Hematopoietic multipotent progenitor cell treated with erythropoietin and hydrocortisone succinate and interleukin-3 and kit ligand, for 17 days (in vitro differentiated cells): Measurements from ENCODE around the gene TOM1L2.

ENCODE experiments used
- DNase-seq: peaks from one replicate; pipeline ENCODE4 v3.0.0-alpha.2; 2015; ENCODE audit warnings: low spot score

TOM1L2 gene

DNA sequence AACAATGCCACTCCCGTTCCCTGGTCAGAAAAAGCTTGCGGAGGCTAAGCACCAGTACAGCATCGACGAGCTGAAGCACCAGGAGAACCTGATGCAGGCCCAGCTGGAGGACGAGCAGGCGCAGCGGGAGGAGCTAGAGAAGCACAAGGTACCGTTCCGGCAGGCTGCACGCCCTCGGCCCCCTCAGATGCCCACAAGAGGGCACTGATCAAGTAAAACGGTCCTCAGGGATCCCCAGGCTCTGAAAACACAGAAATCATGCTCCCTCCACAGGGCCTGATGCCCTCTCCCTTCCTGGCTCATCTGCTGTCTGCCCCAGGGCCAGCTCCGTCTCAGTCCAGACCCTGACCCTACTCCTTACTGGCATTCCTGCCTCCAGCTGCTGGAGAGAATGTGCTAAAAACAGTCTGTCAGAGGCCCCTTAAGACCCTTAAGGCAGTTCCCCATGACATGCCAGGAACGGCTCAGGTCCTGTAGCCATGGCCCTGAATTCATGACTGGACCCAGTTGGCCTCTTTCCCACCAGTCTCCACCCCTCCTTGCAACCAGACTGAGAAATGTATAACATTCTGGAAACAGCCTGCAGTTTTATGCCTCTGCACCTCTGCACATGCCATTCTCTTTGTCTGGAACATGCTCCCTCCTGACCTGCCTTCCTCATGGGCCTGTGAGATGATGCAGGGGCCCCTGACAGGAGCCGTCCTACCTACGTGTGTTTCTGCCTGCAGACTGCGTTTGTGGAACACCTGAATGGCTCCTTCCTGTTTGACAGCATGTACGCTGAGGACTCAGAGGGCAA lies 22.3 kb upstream of the TOM1L2 start:
- DNase-seq = no peak

DNA sequence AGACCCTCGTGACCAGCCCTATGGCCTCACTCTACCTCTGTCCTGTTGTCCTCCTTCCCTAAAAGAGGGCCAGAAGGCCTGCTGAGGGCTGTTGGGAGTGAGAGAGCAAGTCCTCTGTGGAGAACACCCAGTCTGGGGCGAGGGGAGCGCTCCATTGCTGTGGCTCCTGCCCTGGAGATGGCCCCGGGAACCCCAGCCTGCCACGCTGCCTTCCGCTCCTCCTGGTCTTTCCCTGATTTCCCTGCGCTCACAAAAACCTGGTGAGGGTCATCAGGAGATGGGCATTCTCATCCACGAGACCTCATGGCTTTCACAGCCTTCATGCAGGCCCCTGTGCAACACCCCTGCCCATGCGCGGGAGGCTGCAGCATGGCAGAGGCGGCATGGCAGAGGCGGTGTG lies 21.7 kb upstream of the TOM1L2 start:
- no peak for DNase-seq

GRCh38 chr17:17993366-17993765 lies 21.2 kb upstream of the TOM1L2 start:
- no peak for DNase-seq

- no peak for DNase-seq
Measured at GRCh38 chr17:17990282-17990681, 18.1 kb upstream of the TOM1L2 start.

GRCh38 chr17:17989618-17990017 lies 17.4 kb upstream of the TOM1L2 start:
- no peak for DNase-seq

GRCh38 chr17:17989081-17989480 lies 16.9 kb upstream of the TOM1L2 start:
- DNase-seq = no peak

DNA sequence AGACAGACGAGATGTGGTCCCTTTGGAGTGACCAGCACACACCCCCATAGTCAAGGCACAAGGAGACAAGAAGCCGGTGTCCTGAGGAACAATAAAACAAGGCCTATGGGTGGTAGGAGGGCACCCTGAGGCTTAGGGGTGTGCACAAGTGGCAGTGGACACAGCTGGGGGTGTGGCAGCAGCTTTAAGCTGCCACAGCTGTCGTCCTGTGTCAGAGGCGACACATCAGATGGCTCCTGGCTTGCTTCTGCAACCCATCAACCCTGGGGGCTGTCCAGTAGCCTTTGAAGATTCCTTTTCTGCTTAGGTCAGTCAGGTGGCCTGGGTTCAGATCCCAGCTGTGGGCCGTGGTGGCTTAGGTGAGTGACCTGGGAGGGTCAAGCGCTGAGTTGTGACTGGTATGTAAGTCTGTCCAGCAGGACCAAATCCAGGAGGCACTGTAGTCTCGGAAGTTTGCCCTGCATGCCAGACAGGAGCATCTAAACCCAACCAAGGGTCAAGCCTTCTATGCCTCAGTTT lies 16.3 kb upstream of the TOM1L2 start:
- no peak for DNase-seq

DNA sequence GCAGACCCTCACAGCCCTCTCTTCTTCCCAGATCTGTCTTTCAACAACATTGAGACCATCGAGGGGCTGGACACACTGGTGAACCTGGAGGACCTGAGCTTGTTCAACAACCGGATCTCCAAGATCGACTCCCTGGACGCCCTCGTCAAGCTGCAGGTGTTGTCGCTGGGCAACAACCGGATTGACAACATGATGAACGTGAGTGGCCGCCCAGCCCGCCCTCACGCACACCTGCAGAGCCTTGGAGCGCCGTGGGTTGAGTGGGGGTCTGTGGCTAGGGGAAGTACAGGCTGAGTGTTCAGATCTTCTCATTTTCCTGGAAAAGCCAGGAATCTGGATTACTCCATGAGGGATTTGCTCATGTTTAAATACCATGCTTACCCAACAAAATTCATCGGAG lies 15.7 kb upstream of the TOM1L2 start:
- no peak for DNase-seq

DNA sequence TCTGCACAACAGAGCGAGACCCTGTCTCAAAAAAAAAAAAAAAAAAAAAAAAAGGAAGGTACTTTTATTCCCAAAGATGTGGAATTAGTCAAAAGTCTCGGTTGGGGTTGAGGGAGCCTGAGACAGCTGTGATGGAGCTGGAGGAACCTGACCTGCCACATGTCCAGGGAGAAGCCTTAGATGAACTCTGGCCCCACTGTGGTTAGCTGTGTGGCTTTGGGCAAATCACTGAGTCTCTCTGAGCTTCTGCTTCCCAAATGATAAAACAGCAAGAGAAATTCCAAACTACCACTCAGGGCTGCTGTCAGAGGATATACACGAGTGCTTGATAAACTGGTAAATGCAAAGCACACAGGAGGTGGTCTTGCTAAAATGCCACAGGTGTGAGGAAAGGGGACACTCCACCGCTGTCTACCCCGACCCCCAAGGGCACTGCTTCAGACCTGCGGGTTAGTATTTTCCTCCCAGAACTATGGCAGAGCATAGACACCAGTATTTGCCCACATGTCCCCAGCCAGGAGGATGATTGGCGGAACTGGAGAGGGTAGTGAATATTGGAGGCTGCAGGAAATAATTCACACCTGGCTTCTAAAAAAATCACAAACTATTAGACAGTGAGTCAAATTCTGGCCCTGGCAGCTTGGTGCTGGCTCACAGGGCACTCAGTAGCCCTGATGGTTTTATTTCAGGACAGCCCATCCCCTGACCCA lies 15.1 kb upstream of the TOM1L2 start:
- no peak for DNase-seq

DNA sequence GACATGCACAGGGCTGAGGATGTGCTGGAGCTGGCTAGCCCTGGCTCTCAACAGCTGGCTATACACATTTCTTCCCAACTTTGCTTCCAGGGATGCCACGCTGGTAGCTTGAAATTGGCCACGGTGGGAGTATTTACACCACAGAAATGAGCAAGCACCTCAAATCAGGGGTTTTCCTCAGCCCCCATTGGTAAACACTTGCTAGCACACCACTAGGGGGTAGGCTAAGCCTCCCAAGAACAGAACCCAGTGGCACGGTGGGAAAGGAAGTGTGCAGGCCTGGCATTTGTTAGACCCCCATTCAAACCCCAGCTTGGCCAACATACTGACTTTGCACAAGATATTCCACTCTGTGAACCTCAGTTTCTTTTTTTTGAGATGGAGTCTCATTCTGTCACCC lies 13.4 kb upstream of the TOM1L2 start:
- no peak for DNase-seq

- no peak for DNase-seq
Measured at GRCh38 chr17:17985153-17985552, 13.0 kb upstream of the TOM1L2 start.

GRCh38 chr17:17983776-17984175 lies 11.6 kb upstream of the TOM1L2 start:
- no peak for DNase-seq

- no peak for DNase-seq
Measured at GRCh38 chr17:17983376-17983775, 11.2 kb upstream of the TOM1L2 start.

DNA sequence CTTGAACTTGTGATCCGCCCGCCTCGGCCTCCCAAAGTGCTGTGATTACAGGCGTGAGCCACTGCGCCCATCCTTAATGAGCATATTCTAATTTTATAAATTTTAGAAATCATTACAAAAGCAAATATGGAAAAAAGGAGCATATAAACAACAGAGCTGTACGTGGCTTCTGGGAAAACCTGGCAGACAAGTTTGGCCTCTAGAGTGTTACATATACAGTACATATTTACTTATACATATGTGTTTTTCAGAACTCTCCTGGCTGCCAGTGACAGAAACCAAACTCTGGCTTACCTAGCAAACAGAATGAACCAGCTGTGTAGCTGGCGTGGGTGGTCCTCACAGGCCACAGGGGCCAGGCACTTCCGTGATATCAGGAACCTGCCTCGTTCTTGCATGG lies 10.6 kb upstream of the TOM1L2 start:
- no peak for DNase-seq

- DNase-seq = no peak
Measured at GRCh38 chr17:17981330-17981729, 9.1 kb upstream of the TOM1L2 start.

DNA sequence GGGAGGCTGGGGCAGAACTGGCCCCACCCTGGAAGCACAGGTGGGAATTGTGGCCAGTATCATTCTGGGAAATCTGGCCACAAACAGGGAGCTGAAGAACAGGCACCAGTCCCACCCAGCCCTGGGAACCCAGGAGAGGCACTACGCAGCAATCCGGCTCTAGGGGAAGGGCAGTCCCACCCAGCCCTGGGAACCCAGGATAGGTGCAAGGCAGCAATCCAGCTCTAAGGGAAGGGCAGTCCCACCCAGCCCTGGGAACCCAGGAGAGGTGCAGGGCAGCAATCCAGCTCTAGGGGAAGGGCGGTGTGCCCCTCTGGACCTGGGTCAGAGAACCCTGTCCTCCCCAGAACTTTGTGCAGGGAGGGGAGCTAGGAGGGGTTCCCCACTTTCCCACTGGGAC lies 7.6 kb upstream of the TOM1L2 start:
- no peak for DNase-seq

DNA sequence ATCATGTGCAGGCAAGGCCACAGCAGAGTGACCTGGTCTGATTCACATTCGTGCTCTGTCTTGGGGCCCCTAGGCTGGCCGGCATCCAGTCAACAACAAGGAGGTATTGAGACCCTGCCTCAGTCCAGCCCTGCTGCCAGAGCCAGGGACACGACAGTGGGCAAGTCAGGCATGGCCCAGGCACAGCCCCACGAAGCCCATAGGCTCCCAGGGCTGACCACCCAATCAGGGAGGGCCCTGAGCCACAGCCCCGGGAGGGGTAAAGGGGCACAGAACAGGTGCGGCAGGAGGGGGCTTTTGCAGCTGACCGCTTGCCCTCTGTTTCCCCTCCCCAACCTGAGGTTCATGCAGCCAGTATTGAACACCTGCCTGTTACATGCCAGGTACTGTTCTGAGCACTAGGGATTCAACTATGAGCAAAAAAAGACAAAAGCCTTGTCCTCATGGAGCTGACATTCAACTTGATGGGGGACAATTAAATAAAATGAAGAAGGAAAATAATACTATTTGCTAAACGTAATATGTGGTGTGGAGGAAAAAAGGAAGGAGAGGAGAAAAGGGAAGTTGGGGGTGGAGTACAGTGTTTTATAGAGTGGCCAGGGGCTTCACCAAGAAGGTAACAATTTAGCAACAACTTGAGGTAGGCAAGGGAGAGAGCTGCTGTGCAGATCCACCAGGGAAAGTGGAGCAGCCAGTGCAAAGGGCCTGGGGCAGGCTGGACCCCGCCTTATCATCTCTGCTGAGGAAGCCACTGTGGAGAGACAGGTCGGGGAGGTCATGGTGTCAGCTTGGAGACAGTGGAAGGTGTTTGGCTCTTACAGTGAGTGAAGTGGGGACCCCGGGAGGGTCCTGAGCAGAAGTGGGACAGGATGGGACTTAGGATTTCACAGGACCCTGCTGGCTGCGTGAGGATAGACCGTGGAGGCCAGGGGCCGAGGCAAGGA lies 6.6 kb upstream of the TOM1L2 start:
- DNase-seq = no peak

GRCh38 chr17:17976931-17977570 lies 4.9 kb upstream of the TOM1L2 start:
- no peak for DNase-seq

- DNase-seq = no peak
Measured at GRCh38 chr17:17975436-17975835, 3.2 kb upstream of the TOM1L2 start.

DNA sequence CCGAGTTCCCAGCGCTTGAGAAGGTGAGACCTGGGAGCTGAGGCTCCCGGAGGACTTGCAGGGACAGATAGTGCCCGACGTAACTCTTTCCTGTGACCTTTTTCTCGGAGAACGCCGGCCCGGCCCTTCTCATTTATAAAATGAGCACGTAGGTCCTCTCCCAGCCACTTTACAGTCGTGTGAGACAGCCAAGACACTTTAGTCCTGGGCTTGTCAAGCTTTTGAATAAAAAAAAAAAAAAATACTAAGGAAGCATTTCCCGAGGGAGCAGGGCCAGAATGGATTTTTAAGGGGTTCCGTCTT lies 703 bp upstream of the TOM1L2 start:
- DNase-seq = no peak

DNA sequence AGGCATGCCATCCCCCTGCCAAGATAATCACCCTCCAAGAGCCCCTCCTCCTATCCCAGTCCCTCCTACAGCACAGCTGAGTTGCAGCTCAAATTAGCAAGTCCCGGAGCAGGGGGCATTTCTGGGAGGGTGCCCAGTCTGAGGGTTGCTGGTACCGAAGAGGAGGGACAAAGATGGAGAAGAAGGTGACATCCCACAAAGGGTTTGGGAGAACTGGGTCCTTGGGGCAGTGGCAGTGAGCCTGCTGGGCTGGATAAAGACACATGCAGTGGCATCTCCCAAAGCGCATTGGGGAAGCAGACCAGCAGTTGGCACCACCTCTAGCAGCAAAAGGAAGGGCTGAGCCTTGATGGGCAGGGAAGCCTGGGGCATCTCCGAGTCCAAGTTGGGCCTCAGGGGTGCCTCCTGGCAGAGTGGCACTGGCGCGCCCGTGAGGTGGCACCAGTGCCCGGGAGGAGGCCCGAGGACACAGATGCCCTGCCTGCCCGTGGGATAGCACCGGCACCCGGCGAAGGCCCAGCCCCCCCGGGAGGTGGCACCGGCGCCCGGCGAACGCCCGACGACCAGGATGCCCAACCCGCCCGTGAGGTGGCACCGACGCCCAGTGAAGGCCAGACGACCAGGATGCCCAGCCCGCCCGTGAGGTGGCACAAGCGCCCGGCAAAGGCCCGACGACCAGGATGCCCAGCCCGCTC lies 622 bp downstream of the TOM1L2 start:
- no peak for DNase-seq
